GM19397 (cell line): ENCODE results near the gene TAS2R46.
"Not testable (repeated sequence)": the region's sequence is repeated elsewhere in the genome, so short reads cannot be mapped to it uniquely, and the experiment has no call there.

Experiments used
- ATAC-seq: cut with Tn5 transposase; IDR thresholded peaks from one replicate; pipeline ENCODE4 v1.9.1; 2021; ENCODE audit warnings: mild to moderate bottlenecking, moderate library complexity; ENCODE audit not compliant: unreplicated experiment

The TAS2R46 gene

GRCh38 chr12:11039171-11039570 is 22.9 kb downstream of the TAS2R46 start:
- ATAC-seq: no peak

GRCh38 chr12:11033959-11034358 is 28.1 kb downstream of the TAS2R46 start:
- not testable (repeated sequence) for ATAC-seq

DNA sequence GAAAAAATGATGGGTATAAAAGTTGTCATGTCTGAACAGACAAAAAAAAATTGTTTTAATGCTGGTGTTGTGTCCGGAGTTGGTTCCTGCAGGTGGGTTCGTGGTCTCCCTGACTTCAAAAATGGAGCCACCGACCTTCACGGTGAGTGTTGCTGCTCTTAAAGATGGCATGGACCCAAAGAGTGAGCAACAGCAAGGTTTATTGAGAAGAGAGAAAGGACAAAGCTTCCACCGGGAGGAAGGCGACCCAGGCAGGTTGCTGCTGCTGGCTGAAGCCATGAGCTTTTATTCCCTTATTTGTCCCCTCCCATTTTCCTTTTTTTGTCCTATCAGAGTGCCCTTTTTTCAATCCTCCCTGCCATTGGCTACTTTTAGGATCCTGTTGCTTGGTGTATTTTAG is 30.8 kb downstream of the TAS2R46 start, which contains the start of gene TAS2R31:
TSS of gene TAS2R31 (minus strand) at position 101 of the 400 bp plus-strand sequence. CDS start at position 29, 72 bp downstream.
- no peak for ATAC-seq

- no peak for ATAC-seq
Observed at GRCh38 chr12:11026118-11026517, 36.0 kb downstream of the TAS2R46 start.

GRCh38 chr12:11023387-11023786 is 38.7 kb downstream of the TAS2R46 start:
- no peak for ATAC-seq

DNA sequence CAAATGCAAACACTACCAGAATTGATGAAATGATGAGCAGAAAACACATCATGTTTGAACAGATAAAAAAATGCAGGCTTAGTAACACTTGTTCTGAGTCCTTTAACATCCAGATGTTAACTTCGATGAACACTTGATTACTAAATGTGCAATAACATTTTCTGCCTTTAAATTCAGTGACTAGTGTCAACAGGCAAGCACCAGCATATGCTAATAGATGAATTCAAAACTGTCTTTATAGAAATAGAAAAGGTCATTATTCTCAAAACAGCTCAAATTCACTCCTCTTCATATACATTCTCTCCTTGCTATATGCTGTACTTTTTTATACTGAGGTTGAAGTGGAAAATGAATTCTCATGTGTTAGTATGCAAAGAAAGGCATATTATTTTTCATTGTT is 39.6 kb downstream of the TAS2R46 start, which contains the start of gene TAS2R19:
TSS of gene TAS2R19 (minus strand) at position 101 of the 400 bp plus-strand sequence. CDS start at position 52, 49 bp downstream.
- ATAC-seq: no peak

DNA sequence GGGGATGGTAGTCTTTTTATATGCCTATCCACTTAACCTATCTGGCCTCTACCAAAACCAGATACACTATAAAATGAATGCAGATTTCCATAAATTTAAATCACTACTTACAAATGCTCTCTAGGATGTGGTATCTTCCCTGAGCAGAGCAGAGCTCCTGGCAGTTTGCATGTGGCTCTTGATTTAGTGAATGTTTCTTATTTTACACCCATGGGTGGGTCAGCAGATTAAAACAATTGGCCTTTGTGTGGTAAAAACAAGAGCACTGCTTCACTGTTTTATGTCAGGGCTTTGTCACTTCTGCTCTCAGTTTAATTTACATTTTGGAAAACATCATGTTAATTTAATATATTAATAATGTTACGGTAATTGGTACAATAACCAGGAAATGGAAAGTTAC is 45.2 kb downstream of the TAS2R46 start:
- ATAC-seq: no peak

GRCh38 chr12:11015775-11016430 is 46.2 kb downstream of the TAS2R46 start:
- no peak for ATAC-seq

DNA sequence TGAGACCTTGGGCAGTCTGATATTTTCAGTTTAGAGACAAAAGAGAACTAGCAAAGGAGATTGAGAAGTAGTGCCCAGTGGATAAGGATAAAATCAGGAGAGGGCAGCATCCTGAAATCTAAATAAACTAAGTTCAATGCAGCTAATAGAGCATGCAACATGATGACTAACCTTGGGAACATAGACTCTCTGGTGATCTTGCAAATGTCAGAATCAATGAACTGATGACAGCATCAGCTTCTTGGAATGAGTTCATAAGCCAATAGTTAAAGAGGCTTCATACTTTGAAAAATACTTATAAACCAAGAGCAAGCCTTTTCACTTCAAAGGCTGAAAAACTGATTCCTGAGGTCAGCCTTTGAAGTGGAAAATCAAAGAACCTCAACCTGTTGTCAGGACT is 47.9 kb downstream of the TAS2R46 start:
- no peak for ATAC-seq
